NB4 (cell line): Measurements from ENCODE around the gene AKT3.
"Not testable (repeated sequence)": the region's sequence is repeated elsewhere in the genome, so short reads cannot be mapped to it uniquely, and the experiment has no call there.

Experiments used
- DNase-seq: peaks from one replicate; pipeline ENCODE4 v3.0.0; 2010; ENCODE audit warnings: low read depth
- H3K4me3 ChIP-seq: one replicate; pipeline ENCODE4 v1.5.1; 2011; ENCODE audit warnings: mild to moderate bottlenecking, low read depth, low read length, moderate library complexity
- CTCF ChIP-seq: IDR thresholded peaks from one replicate; pipeline ENCODE4 v1.5.1; 2012; ENCODE audit warnings: low read depth, low read length
- MAX ChIP-seq: IDR thresholded peaks from 2 replicates; pipeline ENCODE4 v1.6.1; 2011; ENCODE audit warnings: low read depth, low read length
- MYC ChIP-seq: IDR thresholded peaks from 2 replicates; pipeline ENCODE4 v1.6.1; 2011; ENCODE audit warnings: low read depth, low read length
- POLR2A ChIP-seq: IDR thresholded peaks from 2 replicates; pipeline ENCODE4 v1.6.1; 2011; ENCODE audit warnings: mild to moderate bottlenecking; ENCODE audit not compliant: insufficient read length; ENCODE audit errors: extremely low read depth

The AKT3 gene

DNA sequence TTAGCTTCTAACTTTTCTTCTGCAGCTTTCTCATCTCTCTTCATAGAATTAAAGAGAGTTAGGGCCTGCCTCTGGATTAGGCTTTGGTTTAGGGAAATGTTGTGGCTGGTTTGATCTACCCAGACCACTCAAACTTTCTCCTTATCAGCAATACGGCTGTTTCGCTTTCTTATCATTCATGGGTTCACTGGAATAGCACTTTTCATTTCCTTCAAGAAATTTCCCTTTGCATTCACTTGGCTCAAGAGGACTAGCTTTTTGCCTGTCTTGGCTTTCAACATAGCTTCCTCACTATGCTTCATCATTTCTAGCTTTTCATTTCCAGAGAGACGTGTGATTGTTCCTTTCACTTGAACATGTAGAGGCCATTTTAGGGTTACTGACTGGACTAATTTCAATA lies 59.6 kb downstream of the AKT3 start:
- no peak overlapping the region for H3K4me3 ChIP-seq
- TF ChIP-seq MAX (no peak), MYC (no peak), CTCF (no peak), POLR2A (no peak)
- DNase-seq: no peak

- no peak for TF ChIP-seq MAX
- no peak for TF ChIP-seq CTCF
- no peak for TF ChIP-seq MYC
- no peak for TF ChIP-seq POLR2A
- no peak for DNase-seq
- no peak overlapping the region for H3K4me3 ChIP-seq
These were observed 63.5 kb downstream of the AKT3 start for GRCh38 chr1:243786531-243786930.

DNA sequence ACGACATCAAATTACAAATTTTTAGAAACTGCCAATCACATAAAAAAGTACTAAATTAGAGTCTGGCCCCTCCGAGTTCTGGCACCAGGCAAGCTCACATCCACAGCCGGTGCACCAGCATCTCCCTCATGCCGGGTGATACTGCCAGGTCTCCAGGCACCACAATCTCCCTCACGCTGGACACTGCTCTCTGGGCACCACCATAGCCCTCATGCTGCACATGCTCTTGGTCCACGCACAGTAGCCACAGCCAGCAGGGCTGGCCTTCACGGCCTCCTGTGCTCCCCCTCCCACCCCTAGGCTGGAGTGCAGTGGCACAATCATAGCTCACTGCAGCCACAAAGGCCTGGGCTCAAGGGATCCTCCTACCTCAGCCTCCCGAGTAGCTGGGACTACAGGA lies 65.5 kb downstream of the AKT3 start:
- no peak overlapping the region for H3K4me3 ChIP-seq
- no peak for TF ChIP-seq MYC
- no peak for TF ChIP-seq POLR2A
- TF ChIP-seq MAX: no peak
- TF ChIP-seq CTCF: no peak
- DNase-seq: no peak

DNA sequence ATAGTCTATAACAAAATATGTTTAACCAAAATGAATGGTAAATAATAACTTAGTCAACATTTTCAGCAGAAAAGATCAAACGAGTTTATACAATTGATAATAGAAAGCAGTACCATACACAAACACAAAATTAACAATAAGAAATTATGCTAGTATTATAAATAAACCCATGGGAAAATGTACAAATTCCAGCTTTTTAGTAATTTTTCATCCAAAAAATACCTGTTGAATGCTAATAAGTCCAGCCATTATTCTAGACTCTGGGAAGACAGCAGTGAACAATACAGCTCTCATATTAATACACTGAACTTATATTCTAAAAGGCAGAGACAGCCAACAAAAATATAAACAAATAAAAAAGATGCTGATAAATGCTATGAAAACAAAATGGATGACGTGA lies 66.3 kb downstream of the AKT3 start:
- TF ChIP-seq MAX: no peak
- no peak for TF ChIP-seq MYC
- no peak for TF ChIP-seq POLR2A
- TF ChIP-seq CTCF: no peak
- DNase-seq: no peak
- H3K4me3 ChIP-seq: no peak overlapping the region

DNA sequence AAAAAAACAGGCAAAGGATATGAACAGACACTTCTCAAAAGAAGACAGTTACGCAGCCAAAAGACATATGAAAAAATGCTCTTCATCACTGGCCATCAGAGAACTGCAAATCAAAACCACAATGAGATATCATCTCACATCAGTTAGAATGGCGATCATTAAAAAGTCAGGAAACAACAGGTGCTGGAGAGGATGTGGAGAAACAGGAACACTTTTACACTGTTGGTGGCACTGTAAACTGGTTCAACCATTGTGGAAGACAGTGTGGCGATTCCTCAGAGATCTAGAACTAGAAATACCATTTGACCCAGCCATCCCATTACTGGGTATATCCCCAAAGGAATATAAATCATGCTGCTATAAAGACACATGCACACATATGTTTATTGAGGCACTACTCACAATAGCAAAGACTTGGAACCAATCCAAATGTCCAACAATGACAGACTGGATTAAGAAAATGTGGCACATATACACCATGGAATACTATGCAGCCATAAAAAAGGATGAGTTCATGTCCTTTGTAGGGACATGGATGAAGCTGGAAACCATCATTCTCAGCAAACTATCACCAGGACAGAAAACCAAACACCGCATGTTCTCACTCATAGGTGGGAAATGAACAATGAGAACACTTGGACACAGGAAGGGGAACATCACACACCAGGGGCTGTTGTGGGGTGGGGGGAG lies 77.5 kb downstream of the AKT3 start:
- H3K4me3 ChIP-seq, DNase-seq: not testable (repeated sequence)

- no peak overlapping the region for H3K4me3 ChIP-seq
- DNase-seq: no peak
- TF ChIP-seq MAX: no peak
- TF ChIP-seq POLR2A: no peak
- TF ChIP-seq MYC: no peak
- no peak for TF ChIP-seq CTCF
These were observed 79.2 kb downstream of the AKT3 start for GRCh38 chr1:243770860-243771259.
